K562 (cell line): ENCODE data around the gene CIAO2B. TPM values are rescaled to one million over a fixed set of nuclear protein-coding genes. Genes with fewer than 3 reads are reported as not detected.
A peak's percentile ranks its signal among the peaks of the same experiment; 100 is the strongest.

ENCODE experiments used
- HDAC2 ChIP-seq: fragments of 450-650 bp; IDR thresholded peaks from 2 replicates; pipeline ENCODE4 v1.6.1; 2016; ENCODE audit warnings: mild to moderate bottlenecking
- IRF2 ChIP-seq: sonication (generic); formaldehyde crosslinking; IDR thresholded peaks from 2 replicates; pipeline ENCODE4 v1.8.1; 2022; ENCODE audit warnings: mild to moderate bottlenecking, missing genetic modification reagents
- NBN ChIP-seq: fragments of 450-650 bp; IDR thresholded peaks from 2 replicates; pipeline ENCODE4 v1.6.1; 2016; ENCODE audit warnings: low read depth, mild to moderate bottlenecking
- PKNOX1 ChIP-seq: fragments of 450-650 bp; IDR thresholded peaks from 2 replicates; pipeline ENCODE4 v1.6.1; 2016
- POLR2H ChIP-seq: IDR thresholded peaks from 2 replicates; pipeline ENCODE4 v1.6.1; 2016; ENCODE audit warnings: missing genetic modification characterization, low read depth, mild to moderate bottlenecking, control low read depth, missing compliant biosample characterization, moderate library complexity
- REST ChIP-seq, 2 experiments: fragments of 450-650 bp; formaldehyde crosslinking in 1 of 2; IDR thresholded peaks; 2 replicates each; pipeline versions ENCODE4 v1.4.0 to v1.6.1; 2014 to 2020; ENCODE audit warnings: mild to moderate bottlenecking in 2 of 2, borderline replicate concordance in 1 of 2, low read depth in 1 of 2
- SMAD2 ChIP-seq: fragments of 150-350 bp; IDR thresholded peaks from 2 replicates; pipeline ENCODE4 v1.6.1; 2014; ENCODE audit warnings: low read depth, mild to moderate bottlenecking, low read length
- ZFPM2 ChIP-seq: fragments of 250-450 bp; sonication (Bioruptor Pico); IDR thresholded peaks from 2 replicates; pipeline ENCODE4 v1.5.1; 2022; ENCODE audit warnings: mild to moderate bottlenecking
- polyA plus RNA-seq, 8 experiments: library from polyadenylated mRNA; depleted of rRNA in 4 of 8; stranded (reverse) in 5 of 8; unstranded in 3 of 8; fragments of >200 nt; fragmentation: Nextera tagmentation in 2 of 8; fragmentation: Illumina TruSeq in 1 of 8; extraction: Ambion mirVana in 2 of 8; extraction: Trizol in 1 of 8; gene quantifications; 2 replicates each; pipeline versions ENCODE4 v1.2.1 to v1.2.3, GENCODE V29; 2011 to 2014; ENCODE audit warnings: inconsistent platforms in 1 of 8, missing spikeins in 1 of 8
- total RNA-seq, 7 experiments: library from RNA; depleted of rRNA in 6 of 7; stranded (reverse); fragments of >200 nt in 6 of 7; fragmentation: Illumina TruSeq in 2 of 7; extraction: Trizol in 2 of 7; gene quantifications; 2 replicates each; pipeline versions ENCODE4 v1.2.1 to v1.2.3, GENCODE V29; 2011 to 2021; ENCODE audit warnings: low replicate concordance in 1 of 7
- TF ChIP-seq, protein P1 (sequence below): IDR thresholded peaks from 3 replicates; pipeline ENCODE4 v1.6.1; 2011; ENCODE audit warnings: borderline replicate concordance, mild to moderate bottlenecking, moderate library complexity; ENCODE audit not compliant: insufficient read length; ENCODE audit errors: extremely low read depth
- TF ChIP-seq, protein P2 (sequence below): fragments of 250-450 bp; sonication (Bioruptor Pico); IDR thresholded peaks from 2 replicates; pipeline ENCODE4 v1.5.0; 2021; ENCODE audit warnings: mild to moderate bottlenecking, moderate library complexity

CIAO2B gene
- total and polyA plus RNA-seq, 9 of the 15 experiments (the other 6 are each of a cell fraction or from before 2014, with no cell fraction given) = 86.8 to 182 (median 113) TPM

DNA sequence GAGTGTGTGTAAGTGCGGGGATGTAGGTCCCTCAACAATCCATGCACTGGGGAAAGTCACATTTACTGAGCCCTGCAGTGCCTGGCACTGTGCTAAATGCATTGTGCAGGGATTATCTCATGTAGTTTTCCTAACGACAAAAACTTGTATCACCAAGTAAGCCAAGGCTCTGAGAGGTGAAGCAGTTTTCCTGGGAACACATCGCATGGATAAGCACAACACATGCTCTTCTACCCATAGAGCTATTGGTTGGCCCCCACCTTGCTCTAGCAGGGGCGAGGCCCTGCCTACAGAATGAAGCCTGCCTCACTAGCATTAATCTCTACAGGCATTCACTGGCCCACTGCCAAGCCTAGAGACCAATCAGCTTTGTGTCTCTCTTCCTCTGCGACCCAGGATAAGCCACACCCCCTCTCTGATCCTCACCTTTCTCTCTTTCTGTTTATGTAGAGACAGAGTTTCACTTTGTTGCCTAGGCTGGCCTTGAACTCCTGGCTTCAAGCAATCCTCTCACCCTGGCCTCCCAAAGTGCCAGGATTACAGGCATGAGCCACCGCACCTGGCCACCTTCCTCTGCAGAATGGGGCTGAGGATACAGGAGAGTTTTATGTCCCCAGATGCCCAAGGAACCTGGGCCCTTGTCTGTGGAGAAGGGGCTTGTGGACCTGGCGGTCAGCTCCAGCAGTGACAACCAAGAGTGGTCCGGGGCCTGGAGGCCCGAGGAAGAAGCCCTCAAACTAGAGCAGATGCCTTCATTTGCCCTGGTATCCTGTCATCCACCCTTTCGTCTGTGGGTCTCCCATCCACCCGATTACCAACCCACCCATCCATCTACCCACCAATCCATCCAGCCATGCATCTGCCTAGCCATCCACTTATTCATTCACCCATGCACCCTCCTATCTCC, 28.3 kb downstream of the CIAO2B start (continued):
- TF ChIP-seq POLR2H (tag) (no peak), HDAC2 (peak; percentile 48; the same call in 1 of the 2 replicates), IRF2 (CRISPR knock-in tag) (no peak), ZFPM2 (CRISPR knock-in tag) (no peak), SMAD2 (no peak), REST (IDR thresholded peaks at IDR 0.05; ENCODE audit: borderline replicate concordance) (no peak), REST (CRISPR knock-in tag; IDR thresholded peaks at IDR 0.05; ENCODE audit: low read depth) (no peak), PKNOX1 (peak; percentile 69), NBN (no peak)
- TF ChIP-seq, protein P1, sequence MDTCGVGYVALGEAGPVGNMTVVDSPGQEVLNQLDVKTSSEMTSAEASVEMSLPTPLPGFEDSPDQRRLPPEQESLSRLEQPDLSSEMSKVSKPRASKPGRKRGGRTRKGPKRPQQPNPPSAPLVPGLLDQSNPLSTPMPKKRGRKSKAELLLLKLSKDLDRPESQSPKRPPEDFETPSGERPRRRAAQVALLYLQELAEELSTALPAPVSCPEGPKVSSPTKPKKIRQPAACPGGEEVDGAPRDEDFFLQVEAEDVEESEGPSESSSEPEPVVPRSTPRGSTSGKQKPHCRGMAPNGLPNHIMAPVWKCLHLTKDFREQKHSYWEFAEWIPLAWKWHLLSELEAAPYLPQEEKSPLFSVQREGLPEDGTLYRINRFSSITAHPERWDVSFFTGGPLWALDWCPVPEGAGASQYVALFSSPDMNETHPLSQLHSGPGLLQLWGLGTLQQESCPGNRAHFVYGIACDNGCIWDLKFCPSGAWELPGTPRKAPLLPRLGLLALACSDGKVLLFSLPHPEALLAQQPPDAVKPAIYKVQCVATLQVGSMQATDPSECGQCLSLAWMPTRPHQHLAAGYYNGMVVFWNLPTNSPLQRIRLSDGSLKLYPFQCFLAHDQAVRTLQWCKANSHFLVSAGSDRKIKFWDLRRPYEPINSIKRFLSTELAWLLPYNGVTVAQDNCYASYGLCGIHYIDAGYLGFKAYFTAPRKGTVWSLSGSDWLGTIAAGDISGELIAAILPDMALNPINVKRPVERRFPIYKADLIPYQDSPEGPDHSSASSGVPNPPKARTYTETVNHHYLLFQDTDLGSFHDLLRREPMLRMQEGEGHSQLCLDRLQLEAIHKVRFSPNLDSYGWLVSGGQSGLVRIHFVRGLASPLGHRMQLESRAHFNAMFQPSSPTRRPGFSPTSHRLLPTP = peak; percentile 7
- TF ChIP-seq, protein P2, sequence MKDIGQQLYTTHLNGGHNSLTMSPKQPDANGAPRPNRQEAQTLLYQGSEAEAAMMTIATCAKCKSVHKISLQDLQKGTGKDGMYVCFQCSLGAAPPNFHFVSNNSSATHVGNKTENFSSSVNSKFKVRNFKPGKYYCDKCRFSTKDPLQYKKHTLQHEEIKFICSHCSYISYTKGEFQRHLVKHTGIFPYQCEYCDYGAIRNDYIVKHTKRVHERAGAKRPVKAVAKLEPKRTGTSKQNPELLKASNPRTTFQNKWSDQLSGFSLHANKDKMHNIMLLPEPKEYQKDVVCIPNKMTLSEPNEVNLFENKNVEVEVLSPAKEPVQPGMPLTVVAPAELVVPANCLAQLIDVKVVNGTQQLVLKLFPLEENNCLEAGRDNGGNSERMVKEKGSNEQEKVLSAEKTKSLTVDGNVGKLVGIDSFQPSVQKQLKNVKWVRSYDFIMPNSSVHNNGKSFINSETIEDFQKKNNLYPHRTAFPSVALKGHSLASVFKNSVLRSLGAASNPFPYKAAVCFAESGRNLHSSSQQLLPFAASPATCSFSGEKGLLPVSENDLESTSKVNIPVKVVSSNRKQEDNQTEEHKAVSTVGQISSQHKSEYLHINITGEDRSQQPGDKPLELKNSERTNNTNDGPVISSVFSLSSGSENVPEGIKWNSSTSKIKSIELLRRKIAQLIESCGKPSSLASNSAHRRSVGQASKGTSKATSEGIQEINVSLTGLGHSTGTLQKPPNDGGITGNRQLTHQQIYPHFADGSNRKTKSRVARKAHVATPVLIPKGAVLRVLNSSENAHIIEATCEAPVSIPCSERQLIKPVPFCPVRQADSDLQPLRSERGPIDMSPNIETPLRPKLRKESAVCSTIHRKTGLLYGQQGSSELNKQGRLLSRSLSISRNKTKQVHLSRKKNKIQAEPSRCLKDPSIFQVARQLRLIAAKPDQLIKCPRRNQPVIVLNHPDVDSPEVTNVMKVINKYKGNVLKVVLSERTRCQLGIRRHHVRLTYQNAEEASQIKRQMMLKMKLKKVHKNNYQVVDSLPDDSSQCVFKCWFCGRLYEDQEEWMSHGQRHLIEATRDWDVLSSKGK (CRISPR knock-in tag) = no peak
